Right kidney (tissue), 1 donor: Measurements from ENCODE around the gene CNTN3.

Experiments used
- DNase-seq: peaks from one replicate; pipeline ENCODE4 v3.0.0-alpha.2; 2016

CNTN3 gene

GRCh38 chr3:74611206-74611605, 3.3 kb downstream of the CNTN3 start:
- no peak for DNase-seq

DNA sequence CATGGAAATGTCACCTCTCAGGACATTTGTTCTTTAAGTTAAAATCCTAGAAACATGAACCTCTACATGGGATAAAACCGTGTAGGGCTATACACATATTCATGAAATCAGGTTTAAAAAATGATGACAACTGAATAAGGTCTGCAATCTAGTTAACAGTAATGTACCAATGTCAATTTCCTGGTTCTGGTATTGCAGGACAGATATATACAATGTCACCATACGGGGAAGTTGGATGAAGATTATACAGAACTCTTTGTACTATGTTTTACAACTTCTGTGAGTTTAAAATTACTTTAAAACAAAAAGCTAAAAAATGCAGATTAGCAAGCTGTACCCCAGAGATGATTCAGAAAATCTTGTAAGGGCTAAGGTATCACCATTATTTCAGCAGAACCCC, 6.7 kb downstream of the CNTN3 start:
- no peak for DNase-seq

- DNase-seq: no peak
Observed at GRCh38 chr3:74606996-74607395, 7.5 kb downstream of the CNTN3 start.

- DNase-seq: no peak
Observed at GRCh38 chr3:74605437-74605836, 9.0 kb downstream of the CNTN3 start.

- no peak for DNase-seq
Observed at GRCh38 chr3:74603292-74603691, 11.2 kb downstream of the CNTN3 start.

DNA sequence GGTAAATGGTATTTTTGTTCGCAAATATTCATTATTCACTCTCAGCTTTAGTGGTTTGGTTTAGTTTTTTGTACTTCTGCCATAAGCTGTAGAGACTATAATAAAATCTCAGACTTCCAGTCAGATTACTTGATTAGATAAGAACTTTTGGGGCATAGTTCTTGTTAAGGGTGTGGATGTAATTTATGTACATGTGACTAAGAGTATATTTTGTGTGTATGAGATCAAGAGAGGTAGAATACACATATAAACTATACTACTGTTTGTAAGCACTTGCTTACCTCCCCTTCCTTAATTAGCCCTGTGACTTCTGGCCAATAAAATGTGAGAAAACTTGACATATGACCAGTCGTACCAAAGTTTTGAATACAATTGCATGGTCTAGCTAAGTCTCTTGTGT, 12.0 kb downstream of the CNTN3 start:
- no peak for DNase-seq

- no peak for DNase-seq
Observed at GRCh38 chr3:74601793-74602192, 12.7 kb downstream of the CNTN3 start.

- no peak for DNase-seq
Observed at GRCh38 chr3:74599564-74599963, 14.9 kb downstream of the CNTN3 start.

DNA sequence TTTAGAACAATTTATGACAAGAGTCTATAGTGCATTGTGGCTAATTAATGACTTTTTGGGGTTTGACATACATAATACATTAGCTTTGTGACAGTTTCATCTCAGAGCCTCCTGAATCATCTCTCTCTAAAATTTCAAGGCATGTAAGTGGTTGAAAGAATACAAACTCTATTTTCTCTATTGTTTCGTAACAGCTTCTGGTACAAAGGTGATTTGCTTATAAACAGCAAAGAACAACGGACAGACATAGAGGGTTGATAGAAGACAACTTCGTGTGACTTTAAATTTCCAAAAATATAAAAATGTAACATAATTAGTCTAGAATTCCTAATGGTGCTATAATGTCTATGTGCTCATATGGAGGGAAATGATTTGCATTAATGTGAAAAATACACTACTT, 21.3 kb downstream of the CNTN3 start:
- DNase-seq: no peak

GRCh38 chr3:74592359-74592758, 22.1 kb downstream of the CNTN3 start:
- DNase-seq: no peak

- DNase-seq: no peak
Observed at GRCh38 chr3:74591946-74592345, 22.5 kb downstream of the CNTN3 start.

GRCh38 chr3:74591342-74591741, 23.1 kb downstream of the CNTN3 start:
- no peak for DNase-seq

DNA sequence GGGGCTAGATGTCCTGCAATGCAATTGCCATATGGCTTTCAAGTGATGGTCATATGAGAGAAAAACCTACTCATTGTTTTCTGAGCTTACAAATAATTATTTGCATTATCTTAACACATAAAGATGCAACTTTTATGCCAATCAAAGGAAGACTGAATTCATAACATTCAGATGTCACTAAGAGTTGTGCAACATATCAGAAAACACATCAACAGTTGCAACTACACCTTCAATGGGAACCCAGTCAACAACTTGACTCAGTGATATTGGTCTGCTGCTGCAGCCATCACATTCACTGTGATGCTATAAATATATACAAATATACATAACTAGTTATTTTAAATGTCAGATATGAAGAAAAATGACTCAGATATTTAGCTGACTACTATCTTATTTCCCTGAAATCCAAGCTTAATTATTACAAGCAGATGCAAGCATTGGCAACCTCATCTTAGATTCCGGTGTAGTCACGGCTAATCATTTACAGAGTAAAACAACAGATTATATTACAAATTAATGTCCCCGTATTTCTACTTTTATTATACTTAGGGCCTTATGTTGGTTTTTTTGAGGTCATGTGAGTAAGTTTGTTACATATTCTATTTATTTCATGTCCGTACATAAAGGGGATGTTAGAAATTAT, 23.7 kb downstream of the CNTN3 start:
- no peak for DNase-seq

- no peak for DNase-seq
Observed at GRCh38 chr3:74584782-74585181, 29.7 kb downstream of the CNTN3 start.

DNA sequence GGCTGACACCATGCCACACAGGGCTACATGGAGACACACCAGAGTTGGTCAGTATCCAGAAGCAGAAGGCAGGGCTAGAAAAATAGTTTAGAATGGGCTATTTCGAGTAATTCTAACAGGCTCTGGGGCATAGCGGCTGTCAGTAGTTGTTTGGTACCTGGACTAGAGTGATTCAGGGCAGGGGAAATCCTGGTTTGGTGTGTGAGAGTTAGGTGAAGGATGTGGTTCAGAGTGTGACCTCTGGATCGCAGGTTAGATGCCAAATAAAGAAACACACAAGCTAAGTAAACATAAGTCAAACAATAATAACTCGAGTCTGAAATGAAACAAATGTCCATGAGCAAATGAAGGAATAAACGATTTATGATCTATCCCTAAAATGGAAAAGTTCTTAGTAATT, 31.5 kb downstream of the CNTN3 start:
- no peak for DNase-seq

DNA sequence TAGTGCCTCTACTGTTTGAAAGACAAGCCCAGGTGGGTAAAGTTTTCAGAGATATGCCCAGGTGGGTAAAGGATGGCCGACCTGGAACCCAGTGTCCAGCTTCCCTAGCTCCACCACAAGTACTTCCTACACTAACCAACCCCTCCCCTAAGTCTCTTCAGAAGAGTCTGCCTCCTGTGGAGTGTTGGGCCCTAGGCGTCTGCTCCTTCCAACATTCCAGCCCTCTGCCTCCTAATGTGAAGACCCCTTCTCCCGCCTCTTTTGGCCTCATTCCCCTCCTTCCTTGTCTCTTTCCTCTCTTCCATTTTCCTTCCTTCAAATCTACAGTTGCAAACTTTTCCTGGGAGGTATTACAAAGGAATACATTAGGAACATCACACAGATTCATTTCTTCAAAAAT, 38.6 kb downstream of the CNTN3 start:
- DNase-seq: no peak

GRCh38 chr3:74571118-74571517, 43.3 kb downstream of the CNTN3 start:
- no peak for DNase-seq
